ENCODE data around the gene HMGN4.

DNA sequence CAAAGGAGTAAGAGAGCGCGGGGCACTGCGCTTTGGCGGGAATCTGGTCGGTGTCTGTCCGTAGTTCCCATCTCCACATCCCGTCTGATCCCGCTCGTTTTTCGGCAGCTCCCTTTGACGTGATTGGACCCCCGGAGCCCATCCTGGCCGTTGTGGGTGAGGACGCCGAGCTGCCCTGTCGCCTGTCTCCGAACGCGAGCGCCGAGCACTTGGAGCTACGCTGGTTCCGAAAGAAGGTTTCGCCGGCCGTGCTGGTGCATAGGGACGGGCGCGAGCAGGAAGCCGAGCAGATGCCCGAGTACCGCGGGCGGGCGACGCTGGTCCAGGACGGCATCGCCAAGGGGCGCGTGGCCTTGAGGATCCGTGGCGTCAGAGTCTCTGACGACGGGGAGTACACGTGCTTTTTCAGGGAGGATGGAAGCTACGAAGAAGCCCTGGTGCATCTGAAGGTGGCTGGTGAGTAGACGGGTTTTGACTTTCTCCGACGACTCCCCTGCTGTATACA lies 36.6 kb upstream of the HMGN4 start:
- no peak for TF ChIP-seq POLR2A (IDR thresholded peaks at IDR 0.05)
- TF ChIP-seq, protein P1, sequence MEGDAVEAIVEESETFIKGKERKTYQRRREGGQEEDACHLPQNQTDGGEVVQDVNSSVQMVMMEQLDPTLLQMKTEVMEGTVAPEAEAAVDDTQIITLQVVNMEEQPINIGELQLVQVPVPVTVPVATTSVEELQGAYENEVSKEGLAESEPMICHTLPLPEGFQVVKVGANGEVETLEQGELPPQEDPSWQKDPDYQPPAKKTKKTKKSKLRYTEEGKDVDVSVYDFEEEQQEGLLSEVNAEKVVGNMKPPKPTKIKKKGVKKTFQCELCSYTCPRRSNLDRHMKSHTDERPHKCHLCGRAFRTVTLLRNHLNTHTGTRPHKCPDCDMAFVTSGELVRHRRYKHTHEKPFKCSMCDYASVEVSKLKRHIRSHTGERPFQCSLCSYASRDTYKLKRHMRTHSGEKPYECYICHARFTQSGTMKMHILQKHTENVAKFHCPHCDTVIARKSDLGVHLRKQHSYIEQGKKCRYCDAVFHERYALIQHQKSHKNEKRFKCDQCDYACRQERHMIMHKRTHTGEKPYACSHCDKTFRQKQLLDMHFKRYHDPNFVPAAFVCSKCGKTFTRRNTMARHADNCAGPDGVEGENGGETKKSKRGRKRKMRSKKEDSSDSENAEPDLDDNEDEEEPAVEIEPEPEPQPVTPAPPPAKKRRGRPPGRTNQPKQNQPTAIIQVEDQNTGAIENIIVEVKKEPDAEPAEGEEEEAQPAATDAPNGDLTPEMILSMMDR (IDR thresholded peaks at IDR 0.05 in 4 of 5, conservative IDR thresholded peaks at IDR 0.05 in 1 of 5) = no peak

Measured in gastrocnemius medialis (tissue), 4 donors.